Measurements from ENCODE around the gene ZNF787.
"Not testable (repeated sequence)": the region's sequence is repeated elsewhere in the genome, so short reads cannot be mapped to it uniquely, and the experiment has no call there.

- TF ChIP-seq CTCF (IDR thresholded peaks at IDR 0.05 in 8 of 11, conservative IDR thresholded peaks at IDR 0.05 in 3 of 11); POLR2AphosphoS5 (IDR thresholded peaks at IDR 0.05): not testable (repeated sequence)
Observed at GRCh38 chr19:56098237-56098636, 22.9 kb downstream of the ZNF787 start.

Measured in spleen (tissue), 7 donors.